Activated T-helper 1 cell treated with anti-CD3 and anti-CD28 coated beads, Interleukin-2, amount 50 U/mL, for 16 hours (primary cell): ENCODE measurements around the gene ATP11A.
A peak's percentile ranks its signal among the peaks of the same experiment; 100 is the strongest.
"Not testable (repeated sequence)": the region's sequence is repeated elsewhere in the genome, so short reads cannot be mapped to it uniquely, and the experiment has no call there.

ENCODE experiments used
- DNase-seq, 2 donors: peaks; one replicate each; pipeline ENCODE4 v3.0.0-alpha.2; 2020; ENCODE audit warnings: low read depth in 1 of 2, low spot score in 1 of 2

The ATP11A gene

GRCh38 chr13:112669881-112670499 lies 19.8 kb upstream of the ATP11A start:
- DNase-seq = no peak

- no peak for DNase-seq
Measured at GRCh38 chr13:112670864-112671263, 19.0 kb upstream of the ATP11A start.

- no peak for DNase-seq
Measured at GRCh38 chr13:112671359-112671758, 18.5 kb upstream of the ATP11A start.

GRCh38 chr13:112672651-112673284 lies 17.1 kb upstream of the ATP11A start:
- DNase-seq = no peak

GRCh38 chr13:112674412-112675365 lies 15.1 kb upstream of the ATP11A start:
- DNase-seq = no peak

GRCh38 chr13:112675366-112675756 lies 14.5 kb upstream of the ATP11A start:
- DNase-seq = no peak

GRCh38 chr13:112677421-112677962 lies 12.3 kb upstream of the ATP11A start:
- not testable (repeated sequence) for DNase-seq

- DNase-seq = no peak
Measured at GRCh38 chr13:112679381-112679780, 10.5 kb upstream of the ATP11A start.

- no peak for DNase-seq
Measured at GRCh38 chr13:112679932-112680677, 9.7 kb upstream of the ATP11A start.

- DNase-seq = no peak
Measured at GRCh38 chr13:112680741-112681360, 9.0 kb upstream of the ATP11A start.

GRCh38 chr13:112683581-112683980 lies 6.3 kb upstream of the ATP11A start:
- no peak for DNase-seq

- no peak for DNase-seq
Measured at GRCh38 chr13:112684071-112684845, 5.6 kb upstream of the ATP11A start.

GRCh38 chr13:112685189-112685805 lies 4.5 kb upstream of the ATP11A start:
- DNase-seq = not testable (repeated sequence)

- no peak for DNase-seq
Measured at GRCh38 chr13:112685896-112686295, 3.9 kb upstream of the ATP11A start.

- DNase-seq = no peak
Measured at GRCh38 chr13:112686364-112686763, 3.5 kb upstream of the ATP11A start.

GRCh38 chr13:112686987-112687386 lies 2.9 kb upstream of the ATP11A start:
- DNase-seq = no peak

- no peak for DNase-seq
Measured at GRCh38 chr13:112687836-112688559, 1.8 kb upstream of the ATP11A start.

- peak in 1 of 2 donors; percentile 31 for DNase-seq
Measured at GRCh38 chr13:112688560-112689302, 1.1 kb upstream of the ATP11A start.
